K562 (cell line): ENCODE measurements around the gene ANO7. TPM values are rescaled to one million over a fixed set of nuclear protein-coding genes. Genes with fewer than 3 reads are reported as not detected.
A peak's percentile ranks its signal among the peaks of the same experiment; 100 is the strongest.

ENCODE experiments used
- ATAC-seq: fragments of 200-7000 bp; cut with Tn5 transposase; 3 replicates; pipeline ENCODE4 v1.9.1; 2020; ENCODE audit warnings: moderate library complexity
- BruUV-seq: library from RNA; stranded (reverse); fragments of 400-500 nt; replicated peaks from 2 replicates; lab custom pipeline; 2021; lab: Mats Ljungman, UMichigan
- CTCF ChIA-PET: fragments of 300-600 bp; formaldehyde crosslinking; extraction: SDS; loops from one replicate; lab custom pipeline; 2021; ENCODE audit warnings: low intra/inter-chr PET ratio; lab: Yijun Ruan, JAX
- POLR2A ChIA-PET: fragments of 300-600, 350-650 bp; sonication (Branson Sonifier 250); formaldehyde crosslinking; extraction: SDS; loops from one replicate; lab custom pipeline; 2021; ENCODE audit warnings: antibody characterized with exemption, inconsistent platforms; lab: Yijun Ruan, JAX
- DNase-seq, 4 experiments: peaks; one replicate each; pipeline versions ENCODE4 v3.0.0 to v3.0.0-alpha.2; 2011 to 2018; ENCODE audit warnings: low spot score in 3 of 4, mixed read lengths in 3 of 4; ENCODE audit errors: extremely low read depth in 1 of 4
- FAIRE-seq: peaks from 2 replicates; lab custom pipeline; 2011; peaks lifted over from hg19 to GRCh38; lab: Jason Lieb, UNC
- H2AFZ ChIP-seq: 2 replicates; pipeline ENCODE4 v1.6.0; 2011; ENCODE audit warnings: low read depth, low read length, control low read depth, inconsistent platforms
- H3K27ac ChIP-seq: fragments of 200-600 bp; 3 replicates; pipeline ENCODE4 v1.8.0; 2011; ENCODE audit warnings: low read depth, mild to moderate bottlenecking, control low read depth, inconsistent platforms, low read length, moderate library complexity, mixed read lengths; ENCODE audit errors: extremely low read depth
- H3K27me3 ChIP-seq, 2 experiments: fragments of 300-600 bp in 1 of 2; 2 replicates in 1 of 2; 3 replicates in 1 of 2; pipeline versions ENCODE4 v1.6.0 to v1.8.0; 2011; ENCODE audit warnings: inconsistent platforms in 2 of 2, low read length in 2 of 2, mild to moderate bottlenecking in 1 of 2, mixed read lengths in 1 of 2, moderate library complexity in 1 of 2; ENCODE audit not compliant: control insufficient read depth in 2 of 2, insufficient read depth in 2 of 2
- H3K36me3 ChIP-seq: fragments of 300-600 bp; 3 replicates; pipeline ENCODE4 v1.8.0; 2011; ENCODE audit warnings: mild to moderate bottlenecking, low read length, inconsistent platforms; ENCODE audit not compliant: control insufficient read depth, insufficient read depth
- H3K4me1 ChIP-seq, 2 experiments: fragments of 200-600 bp in 1 of 2; replicated peaks in 1 of 2; 2 replicates in 1 of 2; 3 replicates in 1 of 2; pipeline versions ENCODE4 v1.5.1 to v1.8.0; 2011; ENCODE audit warnings: inconsistent platforms in 2 of 2, low read length in 2 of 2, mild to moderate bottlenecking in 1 of 2, mixed read lengths in 1 of 2, moderate library complexity in 1 of 2; ENCODE audit not compliant: control insufficient read depth in 2 of 2, insufficient read depth in 2 of 2
- H3K4me2 ChIP-seq: 2 replicates; pipeline ENCODE4 v1.6.1; 2011; ENCODE audit warnings: low read length, control low read depth, inconsistent platforms, mixed read lengths; ENCODE audit not compliant: insufficient read depth
- H3K4me3 ChIP-seq: fragments of 200-600 bp; sonication (generic), shearing (Covaris generic); 2 replicates; pipeline ENCODE4 v1.5.1; 2016; ENCODE audit warnings: control low read depth, inconsistent platforms
- H3K79me2 ChIP-seq: fragments of 200-600 bp; 3 replicates; pipeline ENCODE4 v1.8.0; 2011; ENCODE audit warnings: low read length, inconsistent platforms; ENCODE audit not compliant: control insufficient read depth, insufficient read depth
- H3K9ac ChIP-seq, 2 experiments: 2 replicates each; pipeline versions ENCODE4 v1.6.0 to v1.6.1; 2011; ENCODE audit warnings: low read depth in 2 of 2, low read length in 2 of 2, control low read depth in 1 of 2, inconsistent platforms in 1 of 2, mild to moderate bottlenecking in 1 of 2, mixed read lengths in 1 of 2; ENCODE audit not compliant: insufficient read depth in 1 of 2
- H3K9me1 ChIP-seq: one replicate; pipeline ENCODE4 v1.6.0; 2011; ENCODE audit warnings: inconsistent platforms, mild to moderate bottlenecking, low read length, moderate library complexity; ENCODE audit not compliant: control insufficient read depth, insufficient read depth
- H3K9me3 ChIP-seq: replicated peaks from 2 replicates; pipeline ENCODE4 v1.5.1; 2011; ENCODE audit warnings: low read depth, low read length, inconsistent platforms; ENCODE audit not compliant: control insufficient read depth, insufficient read depth
- H4K20me1 ChIP-seq: replicated peaks from 2 replicates; pipeline ENCODE4 v1.6.1; 2011; ENCODE audit warnings: low read length, inconsistent platforms, mixed read lengths; ENCODE audit not compliant: control insufficient read depth, insufficient read depth
- ATF2 ChIP-seq: sonication (generic); formaldehyde crosslinking; IDR thresholded peaks from 2 replicates; pipeline ENCODE4 v1.8.1; 2022; ENCODE audit warnings: missing genetic modification reagents
- E4F1 ChIP-seq: fragments of 250-450 bp; sonication (Bioruptor Pico); IDR thresholded peaks from 2 replicates; pipeline ENCODE4 v1.5.0; 2021; ENCODE audit warnings: mild to moderate bottlenecking, borderline replicate concordance
- ESRRA ChIP-seq: fragments of 450-650 bp; IDR thresholded peaks from 2 replicates; pipeline ENCODE4 v1.6.1; 2014; ENCODE audit warnings: low read depth, mild to moderate bottlenecking, moderate library complexity, borderline replicate concordance
- FOXA1 ChIP-seq: fragments of 450-650 bp; IDR thresholded peaks from 2 replicates; pipeline ENCODE4 v1.6.1; 2016; ENCODE audit warnings: mild to moderate bottlenecking, borderline replicate concordance
- POLR2G ChIP-seq: fragments of 200-400 bp; formaldehyde crosslinking; IDR thresholded peaks from 2 replicates; pipeline ENCODE4 v1.6.1; 2017; ENCODE audit warnings: low read depth, mild to moderate bottlenecking, antibody characterized with exemption, low read length, moderate library complexity
- SMAD3 ChIP-seq: fragments of 450-650 bp; formaldehyde crosslinking; conservative IDR thresholded peaks from 2 replicates; pipeline ENCODE4 v1.4.0; 2020; ENCODE audit warnings: mild to moderate bottlenecking
- WGBS: fragments of 100-300 bp; shearing (Covaris generic); methylation state at CpG from one replicate; pipeline ENCODE4 v1.1.6; 2016; ENCODE audit warnings: low coverage, mixed read lengths; ENCODE audit not compliant: insufficient coverage; ENCODE audit errors: missing lambda C conversion rate; 5-methylcytosine and 5-hydroxymethylcytosine counted together
- in situ Hi-C: fragments of 300-500 bp; cut with MboI; formaldehyde crosslinking; loops from 4 replicates; pipeline ENCODE4 v1.15.0; 2018; ENCODE audit warnings: inconsistent platforms, mixed read lengths
- intact Hi-C: fragments of 100-400 bp; cut with micrococcal nuclease; formaldehyde crosslinking; loops from 2 replicates; pipeline ENCODE4 v1.14.2; 2022
- polyA plus RNA-seq, 8 experiments: library from polyadenylated mRNA; depleted of rRNA in 4 of 8; stranded (reverse) in 5 of 8; unstranded in 3 of 8; fragments of >200 nt; fragmentation: Nextera tagmentation in 2 of 8; fragmentation: Illumina TruSeq in 1 of 8; extraction: Ambion mirVana in 2 of 8; extraction: Trizol in 1 of 8; gene quantifications; 2 replicates each; pipeline versions ENCODE4 v1.2.1 to v1.2.3, GENCODE V29; 2011 to 2014; ENCODE audit warnings: inconsistent platforms in 1 of 8, missing spikeins in 1 of 8
- total RNA-seq, 7 experiments: library from RNA; depleted of rRNA in 6 of 7; stranded (reverse); fragments of >200 nt in 6 of 7; fragmentation: Illumina TruSeq in 2 of 7; extraction: Trizol in 2 of 7; gene quantifications; 2 replicates each; pipeline versions ENCODE4 v1.2.1 to v1.2.3, GENCODE V29; 2011 to 2021; ENCODE audit warnings: low replicate concordance in 1 of 7

Gene ANO7
- total and polyA plus RNA-seq, 9 of the 15 experiments (the other 6 are each of a cell fraction or from before 2014, with no cell fraction given): 0.28 to 5.1 (median 1.1) TPM

GRCh38 chr2:241239552-241240202 lies 51.2 kb downstream of the ANO7 start (continued):
- no peak for TF ChIP-seq E4F1
- TF ChIP-seq ATF2: no peak
- no peak for TF ChIP-seq FOXA1

- DNase-seq (no peak), ATAC-seq (no peak)
- Histone ChIP-seq H3K4me3 (no peak overlapping the region), H3K9ac (no peak overlapping the region), H4K20me1 (no peaks in the 10 kb centered on the region), H3K9me3 (no peaks in the 10 kb centered on the region), H2AFZ (no peak overlapping the region)
- in situ Hi-C loops (no loop called here), intact Hi-C loops (no loop called here)
- ChIA-PET CTCF (no interaction called here), POLR2A (no interaction called here)
- no peak for TF ChIP-seq SMAD3
- 0 out of 2 replicates have a peak, but pooled peaks have one; percentile 36 for TF ChIP-seq POLR2G
- TF ChIP-seq ESRRA: no peak
- TF ChIP-seq, all 486 proteins: peak for 1
- FAIRE-seq: no peak
- H3K9me1 ChIP-seq: no peaks in the 10 kb centered on the region
- H3K36me3 ChIP-seq: peaks cover 93% of the 10 kb centered on the region; the same call in 2 of the 3 replicates
- H3K4me2 ChIP-seq: no peak overlapping the region
- H3K4me1 ChIP-seq: no peaks in the 10 kb centered on the region
- 95% methylated on average over 19 of the region's 21 CpGs for WGBS
- BruUV-seq: no TSS peak
- no peaks in the 10 kb centered on the region for H3K27me3 ChIP-seq
- H3K27ac ChIP-seq: no peak overlapping the region
- H3K79me2 ChIP-seq: no peaks in the 10 kb centered on the region
Observed at GRCh38 chr2:241240320-241241004, 52.0 kb downstream of the ANO7 start.
